Gastroesophageal sphincter (tissue), 3 donors: ENCODE data around the gene PDCD5.
A peak's percentile ranks its signal among the peaks of the same experiment; 100 is the strongest.

Source experiments
- CTCF ChIP-seq, 4 experiments: fragments of 200-600 bp in 2 of 4; fragments of 450-650 bp in 2 of 4; sonication (generic) in 1 of 4; IDR thresholded peaks; one replicate each; pipeline ENCODE4 v1.5.1; 2017 to 2019; ENCODE audit warnings: antibody characterized with exemption in 4 of 4, mild to moderate bottlenecking in 2 of 4, moderate library complexity in 2 of 4
- EP300 ChIP-seq: sonication (generic); formaldehyde crosslinking; IDR thresholded peaks from one replicate; pipeline ENCODE4 v1.6.1; 2017; ENCODE audit warnings: antibody characterized with exemption, mild to moderate bottlenecking
- POLR2AphosphoS5 ChIP-seq: sonication (generic); formaldehyde crosslinking; IDR thresholded peaks from one replicate; pipeline ENCODE4 v1.6.1; 2017; ENCODE audit warnings: antibody characterized with exemption

GRCh38 chr19:32580901-32581704 lies at the start of gene PDCD5:
- TF ChIP-seq CTCF (IDR thresholded peaks at IDR 0.05) = peak in 1 of 4 experiments; percentile 6
- peak; percentile 80 for TF ChIP-seq POLR2AphosphoS5
- no peak for TF ChIP-seq EP300
